GM12878 (cell line): Measurements from ENCODE around the gene PDZRN3. TPM values are rescaled to one million over a fixed set of nuclear protein-coding genes. Genes with fewer than 3 reads are reported as not detected.

Experiments used
- EGR1 ChIP-seq, 2 experiments: IDR thresholded peaks; 1 replicate in 1 of 2; 2 replicates in 1 of 2; pipeline ENCODE4 v1.6.1; 2011 to 2012; ENCODE audit warnings: low read depth in 2 of 2, low read length in 2 of 2, borderline replicate concordance in 1 of 2, mild to moderate bottlenecking in 1 of 2, moderate library complexity in 1 of 2
- FOXK2 ChIP-seq: fragments of 450-650 bp; IDR thresholded peaks from 2 replicates; pipeline ENCODE4 v1.6.1; 2017; ENCODE audit warnings: mild to moderate bottlenecking, moderate library complexity
- KDM1A ChIP-seq: fragments of 200-600 bp; sonication (generic); IDR thresholded peaks from 2 replicates; pipeline ENCODE4 v1.6.1; 2016; ENCODE audit warnings: borderline replicate concordance
- MLLT1 ChIP-seq: fragments of 450-650 bp; IDR thresholded peaks from 2 replicates; pipeline ENCODE4 v1.6.1; 2016; ENCODE audit warnings: mild to moderate bottlenecking
- polyA plus RNA-seq, 11 experiments: library from polyadenylated mRNA; depleted of rRNA in 4 of 11; unstranded in 6 of 11; stranded (reverse) in 5 of 11; fragments of >200 nt; fragmentation: Nextera tagmentation in 4 of 11; fragmentation: Illumina TruSeq in 1 of 11; extraction: Ambion mirVana in 4 of 11; extraction: Trizol in 1 of 11; gene quantifications; 1 replicate in 1 of 11; 2 replicates in 10 of 11; pipeline versions ENCODE4 v1.2.1 to v1.2.3, GENCODE V29; 2011 to 2016; ENCODE audit warnings: inconsistent platforms in 2 of 11, missing spikeins in 2 of 11, low read depth in 1 of 11
- total RNA-seq, 4 experiments: library from RNA; depleted of rRNA in 3 of 4; stranded (reverse); fragments of >200 nt in 3 of 4; fragmentation: Illumina TruSeq in 1 of 4; extraction: Trizol in 1 of 4; gene quantifications; 2 replicates each; pipeline versions ENCODE4 v1.2.1 to v1.2.3, GENCODE V29; 2013 to 2021
- TF ChIP-seq, protein P1 (sequence below): IDR thresholded peaks from 2 replicates; pipeline ENCODE4 v1.6.1; 2011; ENCODE audit warnings: borderline replicate concordance, low read depth, mild to moderate bottlenecking, moderate library complexity, mixed read lengths, low read length; ENCODE audit not compliant: insufficient read depth; ENCODE audit errors: extremely low read length
- TF ChIP-seq, protein P2 (sequence below): fragments of 450-650 bp; IDR thresholded peaks from 2 replicates; pipeline ENCODE4 v1.6.1; 2017; ENCODE audit warnings: mild to moderate bottlenecking, moderate library complexity

The PDZRN3 gene
- total and polyA plus RNA-seq, 10 of the 15 experiments (the other 5 are each of a cell fraction or from before 2014, with no cell fraction given): 0.07 to 0.37 (median 0.12) TPM; not detected in 6

- TF ChIP-seq, protein P1, sequence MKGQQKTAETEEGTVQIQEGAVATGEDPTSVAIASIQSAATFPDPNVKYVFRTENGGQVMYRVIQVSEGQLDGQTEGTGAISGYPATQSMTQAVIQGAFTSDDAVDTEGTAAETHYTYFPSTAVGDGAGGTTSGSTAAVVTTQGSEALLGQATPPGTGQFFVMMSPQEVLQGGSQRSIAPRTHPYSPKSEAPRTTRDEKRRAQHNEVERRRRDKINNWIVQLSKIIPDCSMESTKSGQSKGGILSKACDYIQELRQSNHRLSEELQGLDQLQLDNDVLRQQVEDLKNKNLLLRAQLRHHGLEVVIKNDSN: no peak
- TF ChIP-seq MLLT1: no peak
- TF ChIP-seq KDM1A: no peak
- TF ChIP-seq, protein P2, sequence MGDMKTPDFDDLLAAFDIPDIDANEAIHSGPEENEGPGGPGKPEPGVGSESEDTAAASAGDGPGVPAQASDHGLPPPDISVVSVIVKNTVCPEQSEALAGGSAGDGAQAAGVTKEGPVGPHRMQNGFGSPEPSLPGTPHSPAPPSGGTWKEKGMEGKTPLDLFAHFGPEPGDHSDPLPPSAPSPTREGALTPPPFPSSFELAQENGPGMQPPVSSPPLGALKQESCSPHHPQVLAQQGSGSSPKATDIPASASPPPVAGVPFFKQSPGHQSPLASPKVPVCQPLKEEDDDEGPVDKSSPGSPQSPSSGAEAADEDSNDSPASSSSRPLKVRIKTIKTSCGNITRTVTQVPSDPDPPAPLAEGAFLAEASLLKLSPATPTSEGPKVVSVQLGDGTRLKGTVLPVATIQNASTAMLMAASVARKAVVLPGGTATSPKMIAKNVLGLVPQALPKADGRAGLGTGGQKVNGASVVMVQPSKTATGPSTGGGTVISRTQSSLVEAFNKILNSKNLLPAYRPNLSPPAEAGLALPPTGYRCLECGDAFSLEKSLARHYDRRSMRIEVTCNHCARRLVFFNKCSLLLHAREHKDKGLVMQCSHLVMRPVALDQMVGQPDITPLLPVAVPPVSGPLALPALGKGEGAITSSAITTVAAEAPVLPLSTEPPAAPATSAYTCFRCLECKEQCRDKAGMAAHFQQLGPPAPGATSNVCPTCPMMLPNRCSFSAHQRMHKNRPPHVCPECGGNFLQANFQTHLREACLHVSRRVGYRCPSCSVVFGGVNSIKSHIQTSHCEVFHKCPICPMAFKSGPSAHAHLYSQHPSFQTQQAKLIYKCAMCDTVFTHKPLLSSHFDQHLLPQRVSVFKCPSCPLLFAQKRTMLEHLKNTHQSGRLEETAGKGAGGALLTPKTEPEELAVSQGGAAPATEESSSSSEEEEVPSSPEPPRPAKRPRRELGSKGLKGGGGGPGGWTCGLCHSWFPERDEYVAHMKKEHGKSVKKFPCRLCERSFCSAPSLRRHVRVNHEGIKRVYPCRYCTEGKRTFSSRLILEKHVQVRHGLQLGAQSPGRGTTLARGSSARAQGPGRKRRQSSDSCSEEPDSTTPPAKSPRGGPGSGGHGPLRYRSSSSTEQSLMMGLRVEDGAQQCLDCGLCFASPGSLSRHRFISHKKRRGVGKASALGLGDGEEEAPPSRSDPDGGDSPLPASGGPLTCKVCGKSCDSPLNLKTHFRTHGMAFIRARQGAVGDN: no peak
- TF ChIP-seq EGR1 (IDR thresholded peaks at IDR 0.05; ENCODE audit: borderline replicate concordance in 1 of 2, low read depth in 2 of 2, low read length in 2 of 2): no peak
- no peak for TF ChIP-seq FOXK2
These were observed 204.8 kb downstream of the PDZRN3 start (continued) for GRCh38 chr3:73419942-73420341.
